ENCODE measurements around the gene RAB1A. TPM values are rescaled to one million over a fixed set of nuclear protein-coding genes. Genes with fewer than 3 reads are reported as not detected.

The RAB1A gene
- 10 to 100 TPM; 56.3 to 56.9 TPM for total RNA-seq

DNA sequence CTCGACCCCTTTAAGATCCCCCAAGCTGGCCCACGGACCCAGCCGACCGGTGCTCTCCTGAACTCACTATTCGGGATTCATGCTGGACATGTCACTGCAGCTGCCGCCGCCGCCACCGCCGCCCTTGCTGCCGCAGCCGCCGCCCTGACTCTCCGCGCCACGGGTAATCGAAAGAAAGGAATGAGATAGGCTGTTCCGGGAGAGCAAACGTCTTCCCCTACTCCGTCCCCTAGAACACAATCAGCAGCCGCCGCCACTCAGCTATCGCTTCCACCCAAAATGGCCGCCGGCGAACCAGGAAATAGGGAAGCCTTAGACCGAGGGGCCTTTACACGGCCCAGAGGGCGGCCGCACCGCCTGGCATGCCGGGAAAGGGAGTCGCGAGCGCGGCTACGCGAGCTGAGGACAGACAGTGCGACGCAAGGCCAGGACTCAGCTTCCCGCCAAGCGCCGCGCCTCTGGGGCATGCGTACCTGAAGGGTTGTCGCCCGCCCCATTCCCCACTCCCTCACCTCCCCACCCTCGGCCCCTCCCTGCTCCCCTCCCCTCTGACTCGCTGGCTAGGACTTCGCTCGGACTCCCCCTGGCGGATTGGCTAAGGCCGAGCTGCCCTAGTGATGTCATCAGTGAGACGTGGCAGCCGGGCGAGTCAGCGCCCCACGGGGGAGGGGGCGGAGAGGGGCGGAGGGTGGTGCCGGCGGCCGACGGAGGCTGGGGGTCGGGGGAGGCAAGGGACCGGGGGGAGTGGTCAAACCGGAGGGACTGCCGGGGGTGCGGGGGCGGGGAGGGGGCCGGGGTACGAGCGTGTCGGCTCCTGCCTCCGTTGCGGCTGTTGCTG, at the start of gene RAB1A:
Gene RAB1A (minus strand): TSS at position 281 of the 838 bp plus-strand sequence. CDS start 191 bp downstream, at position 90.

DNA sequence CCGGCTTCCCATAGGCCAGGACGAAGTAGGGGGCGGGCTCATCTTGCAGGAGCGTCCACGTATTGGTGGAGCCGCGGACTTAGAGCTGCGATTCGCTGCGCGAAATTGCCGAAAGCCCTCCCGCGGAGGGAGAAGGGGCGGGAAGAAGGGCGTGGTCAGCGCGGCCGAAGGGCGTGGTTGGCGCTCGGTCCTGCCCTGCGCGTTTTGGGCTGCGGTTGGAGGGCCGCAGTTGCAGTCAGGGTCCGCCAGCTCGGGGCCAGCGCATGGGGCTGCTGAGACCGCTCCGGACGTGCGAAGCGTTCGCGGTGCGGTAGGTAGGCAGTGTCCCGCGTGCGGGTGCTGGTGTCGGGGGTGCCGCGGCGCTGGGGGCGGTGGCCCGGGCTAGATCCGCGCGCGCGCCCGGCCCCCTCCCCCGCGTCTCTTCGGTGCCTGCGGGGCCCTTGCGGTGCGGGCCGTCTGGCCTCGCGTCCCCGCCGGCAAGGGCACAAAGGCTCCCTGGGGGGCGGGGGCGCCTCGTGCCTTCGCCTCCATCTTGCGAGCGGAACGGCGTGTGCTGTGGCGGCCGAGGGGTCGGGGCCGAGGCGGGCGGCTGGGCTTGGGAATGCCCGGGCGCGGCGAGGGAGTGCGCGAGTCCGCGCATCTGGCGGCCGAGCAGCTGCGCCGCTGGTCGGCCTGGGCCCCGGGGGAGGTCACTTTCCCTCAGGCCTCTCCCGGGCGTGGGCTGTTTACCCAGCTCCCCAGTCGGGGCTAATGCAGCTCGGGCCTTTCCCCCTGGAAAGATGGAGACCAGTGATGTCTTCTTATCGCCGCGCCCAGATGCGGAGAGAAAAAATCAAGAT, 73.5 kb downstream of the RAB1A start, which contains the start of gene CEP68:
Gene CEP68 (plus strand): TSS at position 202 of the 839 bp plus-strand sequence. CDS start 13,029 bp downstream, outside the sequence.

Other genes with a start within 250 kb of the RAB1A start
- gene SLC1A4, start 140.7 kb downstream of the RAB1A start, total RNA-seq = 10 to 100 TPM; 44.3 to 44.5 TPM
- gene CEP68, start 73.7 kb downstream of the RAB1A start, total RNA-seq = 10 to 100 TPM; 13.3 to 14.0 TPM
- 100 to 1,000 TPM; 441 to 446 TPM for gene ACTR2, start 97.7 kb upstream of the RAB1A start, total RNA-seq